ENCODE measurements around the gene RASAL3.

Gene RASAL3

GRCh38 chr19:15430526-15431120, 33.7 kb downstream of the RASAL3 start:
- Histone ChIP-seq H3K36me3 (ENCODE audit: low read depth) (peaks cover 37% of the 10 kb centered on the region), H3K9me3 (ENCODE audit: severe bottlenecking) (no peaks in the 10 kb centered on the region), H3K4me3 (ENCODE audit: severe bottlenecking) (no peak overlapping the region), H3K4me1 (ENCODE audit: insufficient read depth, poor library complexity, severe bottlenecking) (peaks cover 4% of the 10 kb centered on the region), H3K27ac (ENCODE audit: poor library complexity, severe bottlenecking) (no peak overlapping the region), H3K27me3 (ENCODE audit: insufficient read depth, poor library complexity, severe bottlenecking) (no peaks in the 10 kb centered on the region)
- DNase-seq (ENCODE audit: low spot score) (no peak), ATAC-seq (ENCODE audit: low read depth) (no peak)
- no peak for TF ChIP-seq CTCF (IDR thresholded peaks at IDR 0.05; ENCODE audit: poor library complexity, severe bottlenecking)

GRCh38 chr19:15429825-15430467, 34.4 kb downstream of the RASAL3 start:
- Histone ChIP-seq H3K27me3 (ENCODE audit: insufficient read depth, poor library complexity, severe bottlenecking) (no peaks in the 10 kb centered on the region), H3K4me3 (ENCODE audit: severe bottlenecking) (no peak overlapping the region)

GRCh38 chr19:15428956-15429824, 35.2 kb downstream of the RASAL3 start:
- no peak for TF ChIP-seq CTCF (IDR thresholded peaks at IDR 0.05; ENCODE audit: poor library complexity, severe bottlenecking)
- H3K27me3 ChIP-seq (ENCODE audit: insufficient read depth, poor library complexity, severe bottlenecking): no peaks in the 10 kb centered on the region
- no peak for ATAC-seq (ENCODE audit: low read depth)
- no peak for DNase-seq (ENCODE audit: low spot score)
- peaks cover 48% of the 10 kb centered on the region for H3K36me3 ChIP-seq (ENCODE audit: low read depth)
- no peak overlapping the region for H3K27ac ChIP-seq (ENCODE audit: poor library complexity, severe bottlenecking)
- peaks cover 4% of the 10 kb centered on the region for H3K4me1 ChIP-seq (ENCODE audit: insufficient read depth, poor library complexity, severe bottlenecking)
- H3K9me3 ChIP-seq (ENCODE audit: severe bottlenecking): no peaks in the 10 kb centered on the region
- H3K4me3 ChIP-seq (ENCODE audit: severe bottlenecking): no peak overlapping the region

More at GRCh38 chr19:15429825-15430467, 34.4 kb downstream of the RASAL3 start:
- ATAC-seq (ENCODE audit: low read depth) (no peak), DNase-seq (ENCODE audit: low spot score) (peak; percentile 53)
- Histone ChIP-seq H3K36me3 (ENCODE audit: low read depth) (peaks cover 41% of the 10 kb centered on the region), H3K4me1 (ENCODE audit: insufficient read depth, poor library complexity, severe bottlenecking) (peaks cover 4% of the 10 kb centered on the region), H3K9me3 (ENCODE audit: severe bottlenecking) (no peaks in the 10 kb centered on the region), H3K27ac (ENCODE audit: poor library complexity, severe bottlenecking) (no peak overlapping the region)
- TF ChIP-seq CTCF (IDR thresholded peaks at IDR 0.05; ENCODE audit: poor library complexity, severe bottlenecking): no peak

GRCh38 chr19:15427991-15428471, 36.3 kb downstream of the RASAL3 start:
- DNase-seq (ENCODE audit: low spot score): no peak
- Histone ChIP-seq H3K27me3 (ENCODE audit: insufficient read depth, poor library complexity, severe bottlenecking) (no peaks in the 10 kb centered on the region), H3K36me3 (ENCODE audit: low read depth) (peaks cover 60% of the 10 kb centered on the region), H3K9me3 (ENCODE audit: severe bottlenecking) (peaks cover 4% of the 10 kb centered on the region), H3K4me3 (ENCODE audit: severe bottlenecking) (no peak overlapping the region), H3K4me1 (ENCODE audit: insufficient read depth, poor library complexity, severe bottlenecking) (peaks cover 4% of the 10 kb centered on the region), H3K27ac (ENCODE audit: poor library complexity, severe bottlenecking) (no peak overlapping the region)
- TF ChIP-seq CTCF (IDR thresholded peaks at IDR 0.05; ENCODE audit: poor library complexity, severe bottlenecking): no peak
- ATAC-seq (ENCODE audit: low read depth): no peak

Data from RWPE2 (cell line).